Sigmoid colon (tissue), 4 donors: Measurements from ENCODE around the gene PLXNA3.

Experiments
- EP300 ChIP-seq, 4 donors: sonication (generic); formaldehyde crosslinking; IDR thresholded peaks; one replicate each; pipeline ENCODE4 v1.6.1; 2017; ENCODE audit warnings: antibody characterized with exemption in 4 of 4
- POLR2A ChIP-seq, 2 donors: fragments of 450-650 bp; IDR thresholded peaks; one replicate each; pipeline ENCODE4 v1.6.1; 2016; ENCODE audit warnings: antibody characterized with exemption in 2 of 2, mild to moderate bottlenecking in 2 of 2, moderate library complexity in 2 of 2
- POLR2AphosphoS5 ChIP-seq, 4 donors: sonication (generic); formaldehyde crosslinking; IDR thresholded peaks; one replicate each; pipeline ENCODE4 v1.6.1; 2017; ENCODE audit warnings: antibody characterized with exemption in 4 of 4
- TF ChIP-seq, protein P1 (sequence below), 4 experiments: fragments of 450-650 bp in 3 of 4; fragments of 200-600 bp in 1 of 4; IDR thresholded peaks; one replicate each; pipeline ENCODE4 v1.5.1; 2016 to 2019; ENCODE audit warnings: antibody characterized with exemption in 4 of 4, mild to moderate bottlenecking in 3 of 4, moderate library complexity in 2 of 4

DNA sequence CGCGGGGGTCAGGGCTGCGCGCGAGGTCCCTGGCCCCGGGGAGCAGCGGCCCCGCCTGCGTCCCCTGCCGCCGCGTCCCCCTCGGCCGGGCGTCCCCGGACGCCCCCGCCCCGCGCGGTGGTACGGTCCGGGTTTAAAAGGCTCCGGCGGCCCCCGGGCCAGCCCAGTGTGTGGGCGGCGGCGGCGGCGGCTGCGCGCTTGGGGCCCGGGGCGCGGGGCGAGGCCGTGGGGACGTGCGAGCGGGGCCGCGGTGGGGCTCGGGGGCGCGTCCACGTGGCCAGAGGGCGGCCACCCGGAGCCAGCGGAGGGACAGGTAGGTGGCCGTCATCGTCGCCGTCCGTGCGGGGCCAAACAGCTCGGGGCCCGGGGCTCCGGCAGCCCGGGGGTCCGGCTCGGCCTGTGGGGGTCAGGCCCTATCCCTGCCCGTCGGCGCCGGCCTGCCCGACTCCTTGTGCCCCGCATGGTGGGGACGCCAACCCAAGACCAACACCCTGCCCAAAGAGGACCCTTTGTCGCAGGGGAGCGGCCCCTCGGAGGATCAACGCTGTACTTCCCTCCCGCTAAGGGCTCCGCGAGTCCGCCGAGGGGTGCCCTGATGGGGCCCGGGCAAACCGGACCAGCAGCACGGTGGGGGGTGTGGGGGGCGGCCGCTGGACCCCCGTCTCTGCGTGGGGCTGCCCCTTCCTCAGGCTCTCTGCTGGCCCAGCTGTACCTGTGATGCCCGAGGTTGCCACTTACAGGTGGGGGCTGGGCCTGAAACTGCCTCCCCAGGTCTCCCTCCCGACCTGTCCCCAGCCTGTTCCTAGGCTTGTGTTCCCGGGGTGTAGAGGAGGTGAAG lies at the start of gene PLXNA3:
- TF ChIP-seq EP300 (IDR thresholded peaks at IDR 0.05), result no peak
- TF ChIP-seq, protein P1, sequence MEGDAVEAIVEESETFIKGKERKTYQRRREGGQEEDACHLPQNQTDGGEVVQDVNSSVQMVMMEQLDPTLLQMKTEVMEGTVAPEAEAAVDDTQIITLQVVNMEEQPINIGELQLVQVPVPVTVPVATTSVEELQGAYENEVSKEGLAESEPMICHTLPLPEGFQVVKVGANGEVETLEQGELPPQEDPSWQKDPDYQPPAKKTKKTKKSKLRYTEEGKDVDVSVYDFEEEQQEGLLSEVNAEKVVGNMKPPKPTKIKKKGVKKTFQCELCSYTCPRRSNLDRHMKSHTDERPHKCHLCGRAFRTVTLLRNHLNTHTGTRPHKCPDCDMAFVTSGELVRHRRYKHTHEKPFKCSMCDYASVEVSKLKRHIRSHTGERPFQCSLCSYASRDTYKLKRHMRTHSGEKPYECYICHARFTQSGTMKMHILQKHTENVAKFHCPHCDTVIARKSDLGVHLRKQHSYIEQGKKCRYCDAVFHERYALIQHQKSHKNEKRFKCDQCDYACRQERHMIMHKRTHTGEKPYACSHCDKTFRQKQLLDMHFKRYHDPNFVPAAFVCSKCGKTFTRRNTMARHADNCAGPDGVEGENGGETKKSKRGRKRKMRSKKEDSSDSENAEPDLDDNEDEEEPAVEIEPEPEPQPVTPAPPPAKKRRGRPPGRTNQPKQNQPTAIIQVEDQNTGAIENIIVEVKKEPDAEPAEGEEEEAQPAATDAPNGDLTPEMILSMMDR (IDR thresholded peaks at IDR 0.05), result no peak
- TF ChIP-seq POLR2A (IDR thresholded peaks at IDR 0.05), result no peak
- peak in 3 of 4 donors; percentile 26 to 45 (median 43) for TF ChIP-seq POLR2AphosphoS5 (IDR thresholded peaks at IDR 0.05)
